ENCODE results near the gene MEIOSIN.

DNA sequence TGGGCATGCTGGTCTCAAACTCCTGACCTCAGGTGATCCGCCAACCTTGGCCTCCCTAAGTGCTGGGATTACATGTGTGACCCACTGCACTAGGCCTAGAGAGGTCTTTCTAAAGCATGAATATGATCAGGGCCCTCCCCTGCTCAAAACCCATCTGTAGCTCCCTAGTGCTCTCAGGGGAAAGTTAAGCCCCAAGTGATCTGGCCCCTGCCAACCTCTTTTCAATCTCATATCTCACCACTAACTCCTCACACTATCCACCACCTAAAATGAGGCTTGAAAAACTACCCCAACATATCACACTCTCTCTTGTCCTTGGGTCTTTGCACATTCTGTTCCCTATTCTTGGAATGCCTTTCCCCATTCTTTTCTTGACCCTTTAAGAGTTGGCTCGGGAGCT, 61.4 kb downstream of the MEIOSIN start:
- TF ChIP-seq EP300 (conservative IDR thresholded peaks at IDR 0.05; ENCODE audit: poor library complexity, severe bottlenecking) = no peak
- TF ChIP-seq EZH2 (IDR thresholded peaks at IDR 0.05; ENCODE audit: borderline replicate concordance, insufficient read depth, low read length, poor library complexity, severe bottlenecking) = no peak
- no peak for TF ChIP-seq RAD21 (conservative IDR thresholded peaks at IDR 0.05)
- TF ChIP-seq, protein P1, sequence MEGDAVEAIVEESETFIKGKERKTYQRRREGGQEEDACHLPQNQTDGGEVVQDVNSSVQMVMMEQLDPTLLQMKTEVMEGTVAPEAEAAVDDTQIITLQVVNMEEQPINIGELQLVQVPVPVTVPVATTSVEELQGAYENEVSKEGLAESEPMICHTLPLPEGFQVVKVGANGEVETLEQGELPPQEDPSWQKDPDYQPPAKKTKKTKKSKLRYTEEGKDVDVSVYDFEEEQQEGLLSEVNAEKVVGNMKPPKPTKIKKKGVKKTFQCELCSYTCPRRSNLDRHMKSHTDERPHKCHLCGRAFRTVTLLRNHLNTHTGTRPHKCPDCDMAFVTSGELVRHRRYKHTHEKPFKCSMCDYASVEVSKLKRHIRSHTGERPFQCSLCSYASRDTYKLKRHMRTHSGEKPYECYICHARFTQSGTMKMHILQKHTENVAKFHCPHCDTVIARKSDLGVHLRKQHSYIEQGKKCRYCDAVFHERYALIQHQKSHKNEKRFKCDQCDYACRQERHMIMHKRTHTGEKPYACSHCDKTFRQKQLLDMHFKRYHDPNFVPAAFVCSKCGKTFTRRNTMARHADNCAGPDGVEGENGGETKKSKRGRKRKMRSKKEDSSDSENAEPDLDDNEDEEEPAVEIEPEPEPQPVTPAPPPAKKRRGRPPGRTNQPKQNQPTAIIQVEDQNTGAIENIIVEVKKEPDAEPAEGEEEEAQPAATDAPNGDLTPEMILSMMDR (IDR thresholded peaks at IDR 0.05; ENCODE audit: poor library complexity, severe bottlenecking) = no peak
- TF ChIP-seq, protein P2, sequence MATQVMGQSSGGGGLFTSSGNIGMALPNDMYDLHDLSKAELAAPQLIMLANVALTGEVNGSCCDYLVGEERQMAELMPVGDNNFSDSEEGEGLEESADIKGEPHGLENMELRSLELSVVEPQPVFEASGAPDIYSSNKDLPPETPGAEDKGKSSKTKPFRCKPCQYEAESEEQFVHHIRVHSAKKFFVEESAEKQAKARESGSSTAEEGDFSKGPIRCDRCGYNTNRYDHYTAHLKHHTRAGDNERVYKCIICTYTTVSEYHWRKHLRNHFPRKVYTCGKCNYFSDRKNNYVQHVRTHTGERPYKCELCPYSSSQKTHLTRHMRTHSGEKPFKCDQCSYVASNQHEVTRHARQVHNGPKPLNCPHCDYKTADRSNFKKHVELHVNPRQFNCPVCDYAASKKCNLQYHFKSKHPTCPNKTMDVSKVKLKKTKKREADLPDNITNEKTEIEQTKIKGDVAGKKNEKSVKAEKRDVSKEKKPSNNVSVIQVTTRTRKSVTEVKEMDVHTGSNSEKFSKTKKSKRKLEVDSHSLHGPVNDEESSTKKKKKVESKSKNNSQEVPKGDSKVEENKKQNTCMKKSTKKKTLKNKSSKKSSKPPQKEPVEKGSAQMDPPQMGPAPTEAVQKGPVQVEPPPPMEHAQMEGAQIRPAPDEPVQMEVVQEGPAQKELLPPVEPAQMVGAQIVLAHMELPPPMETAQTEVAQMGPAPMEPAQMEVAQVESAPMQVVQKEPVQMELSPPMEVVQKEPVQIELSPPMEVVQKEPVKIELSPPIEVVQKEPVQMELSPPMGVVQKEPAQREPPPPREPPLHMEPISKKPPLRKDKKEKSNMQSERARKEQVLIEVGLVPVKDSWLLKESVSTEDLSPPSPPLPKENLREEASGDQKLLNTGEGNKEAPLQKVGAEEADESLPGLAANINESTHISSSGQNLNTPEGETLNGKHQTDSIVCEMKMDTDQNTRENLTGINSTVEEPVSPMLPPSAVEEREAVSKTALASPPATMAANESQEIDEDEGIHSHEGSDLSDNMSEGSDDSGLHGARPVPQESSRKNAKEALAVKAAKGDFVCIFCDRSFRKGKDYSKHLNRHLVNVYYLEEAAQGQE (IDR thresholded peaks at IDR 0.05; ENCODE audit: borderline replicate concordance) = no peak
